ENCODE data around the gene MEF2D.

- TF ChIP-seq CTCF (IDR thresholded peaks at IDR 0.05; ENCODE audit: low read length): no peak
- no peak for TF ChIP-seq EZH2 (optimal IDR thresholded peaks at IDR 0.05; ENCODE audit: low read depth, low read length)
Observed at GRCh38 chr1:156434989-156435544, 65.5 kb downstream of the MEF2D start.

Measured in MM.1S (cell line).